Ovary (tissue), 3 donors: ENCODE results near the gene CARD16.

Experiments used
- CTCF ChIP-seq, 3 donors: fragments of 450-650 bp in 2 of 3; fragments of 200-600 bp in 1 of 3; IDR thresholded peaks; one replicate each; pipeline versions ENCODE4 v1.5.1 to v1.8.0; 2016 to 2022; ENCODE audit warnings: antibody characterized with exemption in 3 of 3, mild to moderate bottlenecking in 1 of 3
- EP300 ChIP-seq: sonication (generic); formaldehyde crosslinking; IDR thresholded peaks from one replicate; pipeline ENCODE4 v1.6.1; 2017; ENCODE audit warnings: antibody characterized with exemption
- POLR2A ChIP-seq: fragments of 450-650 bp; IDR thresholded peaks from one replicate; pipeline ENCODE4 v1.6.1; 2017; ENCODE audit warnings: antibody characterized with exemption, mild to moderate bottlenecking, moderate library complexity
- donor health status: DM: no; HTN: no; CAD: no.

GRCh38 chr11:105056446-105056845, 11.3 kb upstream of the CARD16 start:
- no peak for TF ChIP-seq POLR2A
- no peak for TF ChIP-seq CTCF (IDR thresholded peaks at IDR 0.05)
- no peak for TF ChIP-seq EP300
